ENCODE data around the gene HOXD12. TPM values are rescaled to one million over a fixed set of nuclear protein-coding genes. Genes with fewer than 3 reads are reported as not detected.

The HOXD12 gene
- total RNA-seq, 4 donors from 2014 or later: not detected

GRCh38 chr2:176082824-176083751, 16.5 kb upstream of the HOXD12 start:
- 17% methylated on average over 66 of the region's 66 CpGs; no CpG with 5 or more reads in 1 of the 2 donors for WGBS, 2 donors (ENCODE audit: low coverage in 1 of 2)
- no peak for TF ChIP-seq POLR2A (IDR thresholded peaks at IDR 0.05)
- TF ChIP-seq POLR2AphosphoS5 (IDR thresholded peaks at IDR 0.05): no peak
- no peak for TF ChIP-seq CTCF (IDR thresholded peaks at IDR 0.05)
- TF ChIP-seq EP300 (IDR thresholded peaks at IDR 0.05; ENCODE audit: low read depth): no peak
- intact Hi-C loops (cut with DNase I; ENCODE audit: low total_unique reads) (loop anchor here (10.0 kb wide), 2 partner anchors 498 to 828 kb away; no protein-coding TSS in a partner anchor), in situ Hi-C loops (cut with MboI; ENCODE audit: low pct_ligation_motif_present in 1 of 4, low pct_unique_long_range_greater_than_20kb in 1 of 4, low sequenced_read_pairs in 3 of 4) (loop anchor here in 2 of 4 donors (25.0 kb wide), 2 partner anchors 396 to 721 kb away; no protein-coding TSS in a partner anchor)
- no peak for DNase-seq
- H3K36me3 ChIP-seq: no peaks in the 10 kb centered on the region
- H3K4me1 ChIP-seq: peaks cover 8 to 53% (median 38%) of the 10 kb centered on the region in 4 donors
- H3K27me3 ChIP-seq: peaks cover 99% of the 10 kb centered on the region
- H3K4me3 ChIP-seq: no peak overlapping the region
- no peaks in the 10 kb centered on the region for H3K9me3 ChIP-seq
- H3K27ac ChIP-seq: no peak overlapping the region

- DNase-seq: no peak
- Histone ChIP-seq H3K4me1 (peaks cover 8 to 59% (median 41%) of the 10 kb centered on the region in 4 donors), H3K36me3 (no peaks in the 10 kb centered on the region), H3K4me3 (no peak within 1 kb of the TSS), H3K27me3 (peaks cover 99% of the 10 kb centered on the region), H3K27ac (no peak within 1 kb of the TSS), H3K9me3 (no peaks in the 10 kb centered on the region)
- 28 to 35% methylated on average over 5 to 27 of the region's 27 CpGs for WGBS, 2 donors (ENCODE audit: low coverage in 1 of 2)
- intact Hi-C loops (cut with DNase I; ENCODE audit: low total_unique reads): loop anchor here (10.0 kb wide), 2 partner anchors 499 to 829 kb away; no protein-coding TSS in a partner anchor
- TF ChIP-seq EP300 (IDR thresholded peaks at IDR 0.05; ENCODE audit: low read depth) (no peak), CTCF (IDR thresholded peaks at IDR 0.05) (no peak), POLR2AphosphoS5 (IDR thresholded peaks at IDR 0.05) (no peak), POLR2A (IDR thresholded peaks at IDR 0.05) (no peak)
- in situ Hi-C loops (cut with MboI; ENCODE audit: low pct_ligation_motif_present in 1 of 4, low pct_unique_long_range_greater_than_20kb in 1 of 4, low sequenced_read_pairs in 3 of 4): loop anchor here in 2 of 4 donors (25.0 kb wide), 2 partner anchors 397 to 722 kb away; no protein-coding TSS in a partner anchor
Measured at GRCh38 chr2:176083796-176084261, 15.8 kb upstream of the HOXD12 start, which contains the start of gene EVX2. Gene EVX2 (minus strand): TSS chr2:176083962. CDS start chr2:176083776, 186 bp downstream.

- in situ Hi-C loops (cut with MboI; ENCODE audit: low pct_ligation_motif_present in 1 of 4, low pct_unique_long_range_greater_than_20kb in 1 of 4, low sequenced_read_pairs in 3 of 4) (loop anchor here in 2 of 4 donors (25.0 kb wide), 2 partner anchors 397 to 722 kb away; no protein-coding TSS in a partner anchor), intact Hi-C loops (cut with DNase I; ENCODE audit: low total_unique reads) (loop anchor here (5.0 to 10.0 kb wide), 3 partner anchors 397 to 830 kb away; no protein-coding TSS in a partner anchor)
- Histone ChIP-seq H3K9me3 (no peaks in the 10 kb centered on the region), H3K4me3 (no peak overlapping the region), H3K4me1 (peaks cover 4 to 53% (median 34%) of the 10 kb centered on the region in 4 donors), H3K27ac (no peak overlapping the region), H3K36me3 (no peaks in the 10 kb centered on the region), H3K27me3 (peaks cover 99% of the 10 kb centered on the region)
- WGBS, 2 donors (ENCODE audit: low coverage in 1 of 2): 7 to 11% methylated on average over 16 to 26 of the region's 26 CpGs
- TF ChIP-seq POLR2A (IDR thresholded peaks at IDR 0.05) (no peak), EP300 (IDR thresholded peaks at IDR 0.05; ENCODE audit: low read depth) (no peak), CTCF (IDR thresholded peaks at IDR 0.05) (no peak), POLR2AphosphoS5 (IDR thresholded peaks at IDR 0.05) (no peak)
- DNase-seq: no peak
Measured at GRCh38 chr2:176084611-176085119, 14.9 kb upstream of the HOXD12 start.

Data from transverse colon (tissue), 4 donors.